ENCODE measurements around the gene CCP110. TPM values are rescaled to one million over a fixed set of nuclear protein-coding genes. Genes with fewer than 3 reads are reported as not detected.
A peak's percentile ranks its signal among the peaks of the same experiment; 100 is the strongest.

The CCP110 gene
- total and polyA plus RNA-seq, 2 of the 13 experiments (the other 11 are each of a cell fraction or from before 2014, with no cell fraction given): 10.0 to 11.1 TPM

DNA sequence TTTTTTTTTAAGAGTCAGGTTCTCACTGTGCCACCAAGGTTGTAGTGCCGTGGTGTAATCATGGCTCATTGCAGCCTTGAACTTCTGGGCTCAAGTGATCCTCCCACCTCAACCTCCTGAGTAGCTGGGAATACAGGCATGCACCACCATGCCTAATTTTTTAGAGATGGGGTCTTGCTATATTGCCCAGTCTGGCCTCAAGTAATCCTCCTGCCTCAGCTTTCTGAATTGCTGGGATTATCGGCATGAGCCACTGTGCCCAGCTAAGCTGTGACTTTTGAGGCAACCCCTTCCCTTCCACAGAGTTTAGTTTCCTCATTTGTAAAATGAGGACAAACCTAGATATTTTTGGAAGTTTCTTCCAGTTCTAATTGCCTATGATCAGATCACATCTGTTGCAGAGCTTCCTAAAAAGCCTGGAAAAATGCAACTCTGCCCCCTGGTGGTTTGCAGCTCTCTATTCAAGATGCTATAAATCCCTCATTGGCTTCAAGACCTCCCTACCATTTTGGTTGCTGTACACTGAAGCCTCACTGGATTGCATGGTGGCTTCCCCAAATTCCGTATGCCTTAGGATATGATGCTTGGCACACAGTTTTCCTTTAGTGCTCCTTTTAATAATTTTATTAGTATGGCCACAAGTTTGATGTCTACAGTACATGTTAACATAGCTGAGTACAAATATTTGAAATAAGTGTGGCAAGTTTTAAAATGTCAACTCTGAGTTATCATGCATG, 21.2 kb upstream of the CCP110 start (continued):
- TF ChIP-seq, protein P1, sequence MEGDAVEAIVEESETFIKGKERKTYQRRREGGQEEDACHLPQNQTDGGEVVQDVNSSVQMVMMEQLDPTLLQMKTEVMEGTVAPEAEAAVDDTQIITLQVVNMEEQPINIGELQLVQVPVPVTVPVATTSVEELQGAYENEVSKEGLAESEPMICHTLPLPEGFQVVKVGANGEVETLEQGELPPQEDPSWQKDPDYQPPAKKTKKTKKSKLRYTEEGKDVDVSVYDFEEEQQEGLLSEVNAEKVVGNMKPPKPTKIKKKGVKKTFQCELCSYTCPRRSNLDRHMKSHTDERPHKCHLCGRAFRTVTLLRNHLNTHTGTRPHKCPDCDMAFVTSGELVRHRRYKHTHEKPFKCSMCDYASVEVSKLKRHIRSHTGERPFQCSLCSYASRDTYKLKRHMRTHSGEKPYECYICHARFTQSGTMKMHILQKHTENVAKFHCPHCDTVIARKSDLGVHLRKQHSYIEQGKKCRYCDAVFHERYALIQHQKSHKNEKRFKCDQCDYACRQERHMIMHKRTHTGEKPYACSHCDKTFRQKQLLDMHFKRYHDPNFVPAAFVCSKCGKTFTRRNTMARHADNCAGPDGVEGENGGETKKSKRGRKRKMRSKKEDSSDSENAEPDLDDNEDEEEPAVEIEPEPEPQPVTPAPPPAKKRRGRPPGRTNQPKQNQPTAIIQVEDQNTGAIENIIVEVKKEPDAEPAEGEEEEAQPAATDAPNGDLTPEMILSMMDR (CRISPR knock-in tag; IDR thresholded peaks at IDR 0.05): peak; percentile 89
- TF ChIP-seq ZKSCAN8 (CRISPR knock-in tag; IDR thresholded peaks at IDR 0.05; ENCODE audit: borderline replicate concordance): 0 out of 2 replicates have a peak, but pooled peaks have one; percentile 23
- no peak for TF ChIP-seq ZNF331 (CRISPR knock-in tag; IDR thresholded peaks at IDR 0.05)
- TF ChIP-seq, protein P2, sequence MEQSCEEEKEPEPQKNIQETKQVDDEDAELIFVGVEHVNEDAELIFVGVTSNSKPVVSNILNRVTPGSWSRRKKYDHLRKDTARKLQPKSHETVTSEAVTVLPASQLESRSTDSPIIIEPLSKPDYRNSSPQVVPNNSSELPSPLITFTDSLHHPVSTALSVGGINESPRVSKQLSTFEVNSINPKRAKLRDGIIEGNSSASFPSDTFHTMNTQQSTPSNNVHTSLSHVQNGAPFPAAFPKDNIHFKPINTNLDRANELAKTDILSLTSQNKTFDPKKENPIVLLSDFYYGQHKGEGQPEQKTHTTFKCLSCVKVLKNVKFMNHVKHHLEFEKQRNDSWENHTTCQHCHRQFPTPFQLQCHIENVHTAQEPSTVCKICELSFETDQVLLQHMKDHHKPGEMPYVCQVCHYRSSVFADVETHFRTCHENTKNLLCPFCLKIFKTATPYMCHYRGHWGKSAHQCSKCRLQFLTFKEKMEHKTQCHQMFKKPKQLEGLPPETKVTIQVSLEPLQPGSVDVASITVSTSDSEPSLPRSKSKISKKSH (CRISPR knock-in tag; IDR thresholded peaks at IDR 0.05; ENCODE audit: borderline replicate concordance): no peak
- no peak for TF ChIP-seq NKX3-1 (CRISPR knock-in tag; IDR thresholded peaks at IDR 0.05)
- no peak for TF ChIP-seq ZIK1 (CRISPR knock-in tag; IDR thresholded peaks at IDR 0.05; ENCODE audit: borderline replicate concordance, low read depth)
- no peak for TF ChIP-seq ATF1 (CRISPR knock-in tag; IDR thresholded peaks at IDR 0.05)
- TF ChIP-seq, protein P3, sequence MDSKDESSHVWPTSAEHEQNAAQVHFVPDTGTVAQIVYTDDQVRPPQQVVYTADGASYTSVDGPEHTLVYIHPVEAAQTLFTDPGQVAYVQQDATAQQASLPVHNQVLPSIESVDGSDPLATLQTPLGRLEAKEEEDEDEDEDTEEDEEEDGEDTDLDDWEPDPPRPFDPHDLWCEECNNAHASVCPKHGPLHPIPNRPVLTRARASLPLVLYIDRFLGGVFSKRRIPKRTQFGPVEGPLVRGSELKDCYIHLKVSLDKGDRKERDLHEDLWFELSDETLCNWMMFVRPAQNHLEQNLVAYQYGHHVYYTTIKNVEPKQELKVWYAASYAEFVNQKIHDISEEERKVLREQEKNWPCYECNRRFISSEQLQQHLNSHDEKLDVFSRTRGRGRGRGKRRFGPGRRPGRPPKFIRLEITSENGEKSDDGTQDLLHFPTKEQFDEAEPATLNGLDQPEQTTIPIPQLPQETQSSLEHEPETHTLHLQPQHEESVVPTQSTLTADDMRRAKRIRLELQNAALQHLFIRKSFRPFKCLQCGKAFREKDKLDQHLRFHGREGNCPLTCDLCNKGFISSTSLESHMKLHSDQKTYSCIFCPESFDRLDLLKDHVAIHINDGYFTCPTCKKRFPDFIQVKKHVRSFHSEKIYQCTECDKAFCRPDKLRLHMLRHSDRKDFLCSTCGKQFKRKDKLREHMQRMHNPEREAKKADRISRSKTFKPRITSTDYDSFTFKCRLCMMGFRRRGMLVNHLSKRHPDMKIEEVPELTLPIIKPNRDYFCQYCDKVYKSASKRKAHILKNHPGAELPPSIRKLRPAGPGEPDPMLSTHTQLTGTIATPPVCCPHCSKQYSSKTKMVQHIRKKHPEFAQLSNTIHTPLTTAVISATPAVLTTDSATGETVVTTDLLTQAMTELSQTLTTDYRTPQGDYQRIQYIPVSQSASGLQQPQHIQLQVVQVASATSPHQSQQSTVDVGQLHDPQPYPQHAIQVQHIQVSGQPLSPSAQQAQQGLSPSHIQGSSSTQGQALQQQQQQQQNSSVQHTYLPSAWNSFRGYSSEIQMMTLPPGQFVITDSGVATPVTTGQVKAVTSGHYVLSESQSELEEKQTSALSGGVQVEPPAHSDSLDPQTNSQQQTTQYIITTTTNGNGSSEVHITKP (CRISPR knock-in tag; IDR thresholded peaks at IDR 0.05; ENCODE audit: low read depth): no peak
- no peak for TF ChIP-seq ZSCAN9 (CRISPR knock-in tag; IDR thresholded peaks at IDR 0.05; ENCODE audit: borderline replicate concordance)
- TF ChIP-seq ZNF644 (CRISPR knock-in tag; IDR thresholded peaks at IDR 0.05; ENCODE audit: low read depth): 0 out of 2 replicates have a peak, but pooled peaks have one; percentile 43
- TF ChIP-seq SETDB1 (CRISPR knock-in tag; IDR thresholded peaks at IDR 0.05; ENCODE audit: borderline replicate concordance): no peak
- no peak for TF ChIP-seq IRX3 (CRISPR knock-in tag; IDR thresholded peaks at IDR 0.05; ENCODE audit: borderline replicate concordance, low read depth)
- TF ChIP-seq TBX3 (IDR thresholded peaks at IDR 0.05; ENCODE audit: borderline replicate concordance): no peak
- TF ChIP-seq ATF7 (IDR thresholded peaks at IDR 0.05): no peak
- TF ChIP-seq ATF7 (CRISPR knock-in tag; IDR thresholded peaks at IDR 0.05): no peak
- TF ChIP-seq, protein P4, sequence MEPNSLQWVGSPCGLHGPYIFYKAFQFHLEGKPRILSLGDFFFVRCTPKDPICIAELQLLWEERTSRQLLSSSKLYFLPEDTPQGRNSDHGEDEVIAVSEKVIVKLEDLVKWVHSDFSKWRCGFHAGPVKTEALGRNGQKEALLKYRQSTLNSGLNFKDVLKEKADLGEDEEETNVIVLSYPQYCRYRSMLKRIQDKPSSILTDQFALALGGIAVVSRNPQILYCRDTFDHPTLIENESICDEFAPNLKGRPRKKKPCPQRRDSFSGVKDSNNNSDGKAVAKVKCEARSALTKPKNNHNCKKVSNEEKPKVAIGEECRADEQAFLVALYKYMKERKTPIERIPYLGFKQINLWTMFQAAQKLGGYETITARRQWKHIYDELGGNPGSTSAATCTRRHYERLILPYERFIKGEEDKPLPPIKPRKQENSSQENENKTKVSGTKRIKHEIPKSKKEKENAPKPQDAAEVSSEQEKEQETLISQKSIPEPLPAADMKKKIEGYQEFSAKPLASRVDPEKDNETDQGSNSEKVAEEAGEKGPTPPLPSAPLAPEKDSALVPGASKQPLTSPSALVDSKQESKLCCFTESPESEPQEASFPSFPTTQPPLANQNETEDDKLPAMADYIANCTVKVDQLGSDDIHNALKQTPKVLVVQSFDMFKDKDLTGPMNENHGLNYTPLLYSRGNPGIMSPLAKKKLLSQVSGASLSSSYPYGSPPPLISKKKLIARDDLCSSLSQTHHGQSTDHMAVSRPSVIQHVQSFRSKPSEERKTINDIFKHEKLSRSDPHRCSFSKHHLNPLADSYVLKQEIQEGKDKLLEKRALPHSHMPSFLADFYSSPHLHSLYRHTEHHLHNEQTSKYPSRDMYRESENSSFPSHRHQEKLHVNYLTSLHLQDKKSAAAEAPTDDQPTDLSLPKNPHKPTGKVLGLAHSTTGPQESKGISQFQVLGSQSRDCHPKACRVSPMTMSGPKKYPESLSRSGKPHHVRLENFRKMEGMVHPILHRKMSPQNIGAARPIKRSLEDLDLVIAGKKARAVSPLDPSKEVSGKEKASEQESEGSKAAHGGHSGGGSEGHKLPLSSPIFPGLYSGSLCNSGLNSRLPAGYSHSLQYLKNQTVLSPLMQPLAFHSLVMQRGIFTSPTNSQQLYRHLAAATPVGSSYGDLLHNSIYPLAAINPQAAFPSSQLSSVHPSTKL (CRISPR knock-in tag; IDR thresholded peaks at IDR 0.05): no peak; the same call in 1 of the 2 replicates
- TF ChIP-seq, protein P5, sequence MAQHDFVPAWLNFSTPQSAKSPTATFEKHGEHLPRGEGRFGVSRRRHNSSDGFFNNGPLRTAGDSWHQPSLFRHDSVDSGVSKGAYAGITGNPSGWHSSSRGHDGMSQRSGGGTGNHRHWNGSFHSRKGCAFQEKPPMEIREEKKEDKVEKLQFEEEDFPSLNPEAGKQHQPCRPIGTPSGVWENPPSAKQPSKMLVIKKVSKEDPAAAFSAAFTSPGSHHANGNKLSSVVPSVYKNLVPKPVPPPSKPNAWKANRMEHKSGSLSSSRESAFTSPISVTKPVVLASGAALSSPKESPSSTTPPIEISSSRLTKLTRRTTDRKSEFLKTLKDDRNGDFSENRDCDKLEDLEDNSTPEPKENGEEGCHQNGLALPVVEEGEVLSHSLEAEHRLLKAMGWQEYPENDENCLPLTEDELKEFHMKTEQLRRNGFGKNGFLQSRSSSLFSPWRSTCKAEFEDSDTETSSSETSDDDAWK (CRISPR knock-in tag; IDR thresholded peaks at IDR 0.05): no peak
